Measurements from ENCODE around the gene ZMYND10. TPM values are rescaled to one million over a fixed set of nuclear protein-coding genes. Genes with fewer than 3 reads are reported as not detected.
"Not testable (repeated sequence)": the region's sequence is repeated elsewhere in the genome, so short reads cannot be mapped to it uniquely, and the experiment has no call there.

Gene ZMYND10
- total RNA-seq, 1 experiment from 2014 or later, result 0.97 TPM

DNA sequence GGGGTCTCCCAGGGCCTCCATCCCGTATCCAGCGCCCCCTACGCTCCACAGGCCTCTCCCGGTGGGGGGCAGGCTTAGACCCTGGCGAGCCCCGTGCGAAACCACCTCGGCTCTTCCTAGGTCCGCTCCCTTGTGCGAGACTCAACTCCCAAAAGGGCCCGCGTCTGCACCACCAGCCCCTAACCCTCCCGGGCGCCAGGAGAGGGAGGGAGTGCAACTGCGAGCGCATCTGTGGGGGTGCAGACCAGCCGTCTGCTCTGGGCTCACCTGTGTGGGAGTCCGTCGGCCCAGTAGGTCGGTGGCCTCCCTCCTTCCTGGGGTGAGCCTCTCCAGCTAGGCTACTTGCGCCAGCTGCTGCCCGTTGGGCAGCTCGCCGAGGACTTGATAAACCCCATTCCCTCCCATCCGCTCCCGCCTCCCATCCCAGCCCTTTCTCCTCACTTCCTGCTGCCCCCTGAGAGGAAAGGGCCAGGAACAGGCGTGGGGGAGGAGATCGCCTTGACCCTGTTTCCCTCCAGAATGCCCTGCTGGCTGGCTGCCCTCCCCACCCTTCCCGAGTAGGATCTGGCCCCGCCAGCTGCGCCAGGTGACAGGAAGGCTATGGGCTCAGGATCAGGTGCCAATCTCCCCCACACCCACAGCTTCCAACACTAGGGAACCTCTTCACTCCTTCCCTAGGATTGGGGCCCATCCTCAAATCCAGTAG, 23.0 kb downstream of the ZMYND10 start, which contains the start of gene HYAL2:
HYAL2 (minus strand) TSS at position 360 of the 706 bp plus-strand sequence. CDS start 2,256 bp downstream, outside the sequence.
- peaks cover 25% of the 10 kb centered on the region for H3K4me1 ChIP-seq (replicated peaks)
- no peak for DNase-seq (ENCODE audit: low read depth in 1 of 2, low spot score in 2 of 2)

DNA sequence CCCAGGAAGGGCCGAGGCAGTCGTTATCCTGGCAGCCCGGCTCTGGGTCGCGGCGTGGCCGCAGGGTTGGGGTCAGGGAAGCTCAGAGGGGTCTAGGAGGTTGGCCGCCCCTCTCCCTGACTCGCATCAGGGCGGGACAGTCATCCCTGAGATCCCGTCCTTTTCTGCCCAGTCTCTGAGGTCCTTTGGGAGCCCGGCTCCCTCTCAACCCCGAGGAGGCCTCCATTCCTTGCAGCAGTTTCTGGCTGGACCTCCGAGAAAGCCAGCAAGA, 23.5 kb downstream of the ZMYND10 start:
- no peak for DNase-seq (ENCODE audit: low read depth in 1 of 2, low spot score in 2 of 2)
- peak overlapping the region; percentile 97 for H3K4me3 ChIP-seq
- H3K36me3 ChIP-seq, result peaks cover 44% of the 10 kb centered on the region
- peaks cover 21% of the 10 kb centered on the region for H3K4me1 ChIP-seq (replicated peaks)
- no peaks in the 10 kb centered on the region for H3K9me3 ChIP-seq (replicated peaks)
- H3K27ac ChIP-seq, result no peak overlapping the region
- no peaks in the 10 kb centered on the region for H3K27me3 ChIP-seq (replicated peaks)

More for the DNA sequence above, 23.0 kb downstream of the ZMYND10 start, which contains the start of gene HYAL2:
- Histone ChIP-seq H3K36me3 (peaks cover 44% of the 10 kb centered on the region), H3K27ac (peak within 1 kb of the TSS; percentile 100), H3K9me3 (replicated peaks) (no peaks in the 10 kb centered on the region), H3K27me3 (replicated peaks) (no peaks in the 10 kb centered on the region), H3K4me3 (peak within 1 kb of the TSS; percentile 97)

DNA sequence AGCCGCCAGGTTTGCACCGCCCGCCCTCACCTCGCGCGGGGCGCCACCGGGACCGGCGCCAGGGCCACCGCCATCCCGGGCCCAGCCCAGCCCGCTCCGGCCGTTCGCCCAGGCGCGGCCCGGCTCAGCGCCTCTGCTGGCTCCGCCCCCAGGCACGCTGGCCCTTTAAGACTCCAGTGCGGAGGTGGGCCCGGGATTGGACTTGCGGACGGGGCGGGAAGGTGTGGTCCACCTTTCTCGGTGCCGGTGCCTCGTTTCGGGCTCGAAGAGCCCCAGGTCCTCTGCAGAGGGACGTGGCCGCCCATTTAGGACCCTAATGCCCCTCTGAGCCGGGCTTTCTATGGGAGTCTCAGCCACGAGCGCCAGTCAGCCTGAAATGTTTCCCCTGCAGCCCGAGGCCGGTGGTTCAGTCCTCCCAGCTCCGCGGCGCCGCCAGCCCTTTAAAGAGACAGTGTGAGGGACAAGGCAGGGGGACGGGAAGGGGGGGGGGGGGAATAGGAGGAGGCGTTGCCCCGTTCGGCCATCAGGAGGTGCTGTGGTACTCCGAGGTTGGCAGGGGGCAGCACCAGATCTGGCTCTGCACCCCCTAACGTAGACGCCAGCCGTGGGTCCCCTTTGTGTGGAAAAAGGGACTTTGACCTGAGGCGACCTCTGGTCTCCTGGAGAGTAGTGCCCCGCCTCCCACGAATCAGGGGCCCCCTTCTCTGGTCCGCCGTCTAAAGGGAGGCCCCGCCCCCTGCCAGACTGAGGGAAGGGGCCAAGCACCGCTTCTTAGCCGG, 24.0 kb downstream of the ZMYND10 start:
- H3K4me1 ChIP-seq (replicated peaks), result peaks cover 24% of the 10 kb centered on the region
- peak; percentile 89 to 97 for DNase-seq (ENCODE audit: low read depth in 1 of 2, low spot score in 2 of 2)

DNA sequence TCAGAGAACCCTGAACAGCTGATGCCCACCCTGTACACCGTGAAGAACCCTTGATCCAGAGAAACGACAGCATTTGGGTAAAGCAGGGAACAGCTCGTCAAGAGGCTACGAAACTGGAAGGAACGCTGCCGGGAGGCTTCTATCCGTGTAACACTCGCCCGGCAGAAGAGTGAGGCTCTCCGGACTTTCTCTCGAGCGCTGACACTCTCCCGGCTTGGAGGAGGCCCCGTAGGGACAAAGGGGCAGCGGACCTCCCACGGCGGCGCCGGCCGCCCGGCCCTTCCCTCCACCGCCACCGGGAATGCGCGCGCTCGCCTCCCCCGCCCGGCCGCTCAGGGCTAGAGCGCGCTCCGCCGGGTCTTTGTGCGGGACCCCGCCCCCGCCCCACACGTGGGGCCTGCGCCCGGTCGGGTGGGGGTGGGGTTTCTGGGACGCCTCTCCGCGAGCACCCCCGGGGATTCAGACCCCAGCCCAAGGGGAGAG, 24.6 kb downstream of the ZMYND10 start:
- DNase-seq (ENCODE audit: low read depth in 1 of 2, low spot score in 2 of 2), result peak; percentile 85 to 92
- H3K4me3 ChIP-seq, result peak overlapping the region; percentile 97
- peak overlapping the region; percentile 100 for H3K27ac ChIP-seq
- H3K27me3 ChIP-seq (replicated peaks), result no peaks in the 10 kb centered on the region
- no peaks in the 10 kb centered on the region for H3K9me3 ChIP-seq (replicated peaks)
- H3K36me3 ChIP-seq, result peaks cover 50% of the 10 kb centered on the region
- peaks cover 24% of the 10 kb centered on the region for H3K4me1 ChIP-seq (replicated peaks)

More for the DNA sequence above, 24.0 kb downstream of the ZMYND10 start:
- Histone ChIP-seq H3K27ac (peak overlapping the region; percentile 100), H3K27me3 (replicated peaks) (no peaks in the 10 kb centered on the region), H3K36me3 (peaks cover 47% of the 10 kb centered on the region), H3K4me3 (peak overlapping the region; percentile 97), H3K9me3 (replicated peaks) (no peaks in the 10 kb centered on the region)

DNA sequence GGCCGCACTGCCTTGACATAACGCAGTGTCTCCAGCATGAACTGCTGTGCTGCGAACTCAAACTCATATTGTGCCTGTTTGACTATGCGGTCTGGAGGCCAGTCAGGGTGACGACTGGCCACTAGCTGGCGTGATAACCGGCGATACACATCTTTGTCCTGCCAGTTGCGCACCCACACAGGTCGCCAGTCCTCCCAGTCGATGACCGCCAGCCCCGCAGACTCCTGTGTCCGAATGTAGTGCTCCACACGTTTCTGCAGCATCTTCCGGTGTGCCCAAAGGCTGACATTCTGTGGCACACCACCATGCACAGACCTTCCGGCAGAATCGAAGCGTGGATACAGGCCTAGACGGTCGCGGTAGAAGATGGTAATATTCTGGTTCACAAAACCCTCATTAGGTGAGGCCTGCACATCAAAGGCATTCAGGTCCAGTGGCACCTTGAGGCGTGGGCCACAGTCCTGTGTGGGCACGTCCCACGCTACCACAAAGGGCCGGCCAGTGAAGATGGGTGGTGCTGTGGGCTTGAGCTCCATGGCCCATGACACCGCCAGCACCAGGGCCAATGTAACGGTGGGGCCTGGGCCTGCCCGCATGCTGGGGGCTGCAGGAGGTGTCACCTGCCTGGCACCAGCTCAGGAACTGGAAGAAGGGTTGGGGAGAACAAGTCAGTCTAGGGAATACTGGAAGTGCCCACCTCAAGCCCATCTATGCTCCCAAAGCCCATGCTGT, 25.5 kb downstream of the ZMYND10 start:
- H3K4me1 ChIP-seq (replicated peaks), result peaks cover 24% of the 10 kb centered on the region
- H3K27ac ChIP-seq, result no peak overlapping the region; the same call in 1 of the 2 replicates
- peaks cover 49% of the 10 kb centered on the region for H3K36me3 ChIP-seq
- no peaks in the 10 kb centered on the region for H3K27me3 ChIP-seq (replicated peaks)
- DNase-seq (ENCODE audit: low read depth in 1 of 2, low spot score in 2 of 2), result no peak
- no peaks in the 10 kb centered on the region for H3K9me3 ChIP-seq (replicated peaks)
- peak overlapping the region; percentile 97 for H3K4me3 ChIP-seq

DNA sequence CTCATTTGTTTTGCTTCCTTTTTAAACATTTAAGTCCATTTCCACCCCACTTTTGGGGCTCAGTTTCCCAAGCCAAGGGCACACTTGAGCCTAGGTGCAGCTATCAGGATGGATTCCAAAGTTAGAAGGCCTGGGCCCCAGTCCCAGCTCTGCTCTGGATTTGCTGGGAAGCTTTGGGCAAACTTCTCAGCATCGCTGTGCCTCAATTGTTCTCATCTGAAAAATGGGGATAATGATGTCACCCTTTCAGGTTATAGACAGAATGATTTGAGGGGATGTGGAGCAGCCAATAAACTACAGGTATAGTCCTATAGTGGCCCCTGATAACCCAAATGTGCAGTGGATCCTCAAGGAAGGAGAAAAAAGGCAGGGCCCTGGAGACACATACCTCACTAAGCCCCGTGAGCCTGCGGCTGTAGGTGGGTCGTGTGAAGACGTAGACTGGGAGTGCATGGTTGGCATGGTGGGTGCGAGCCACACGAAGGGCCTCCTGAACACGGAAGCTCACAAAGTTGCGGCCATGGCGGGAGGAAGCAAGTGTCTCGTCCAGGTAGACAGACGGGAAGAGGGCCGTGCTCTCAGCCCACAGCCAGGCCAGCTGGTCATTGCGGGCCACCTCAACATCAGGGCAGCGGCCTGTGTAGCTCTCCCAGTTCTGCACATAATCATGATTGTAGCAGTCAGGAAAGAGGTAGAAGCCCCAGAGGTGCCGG, 26.2 kb downstream of the ZMYND10 start:
- H3K4me1 ChIP-seq (replicated peaks), result peaks cover 24% of the 10 kb centered on the region
- no peak overlapping the region for H3K4me3 ChIP-seq
- no peaks in the 10 kb centered on the region for H3K27me3 ChIP-seq (replicated peaks)
- H3K27ac ChIP-seq, result no peak overlapping the region
- H3K36me3 ChIP-seq, result peaks cover 44% of the 10 kb centered on the region
- no peaks in the 10 kb centered on the region for H3K9me3 ChIP-seq (replicated peaks)
- DNase-seq (ENCODE audit: low read depth in 1 of 2, low spot score in 2 of 2), result no peak

DNA sequence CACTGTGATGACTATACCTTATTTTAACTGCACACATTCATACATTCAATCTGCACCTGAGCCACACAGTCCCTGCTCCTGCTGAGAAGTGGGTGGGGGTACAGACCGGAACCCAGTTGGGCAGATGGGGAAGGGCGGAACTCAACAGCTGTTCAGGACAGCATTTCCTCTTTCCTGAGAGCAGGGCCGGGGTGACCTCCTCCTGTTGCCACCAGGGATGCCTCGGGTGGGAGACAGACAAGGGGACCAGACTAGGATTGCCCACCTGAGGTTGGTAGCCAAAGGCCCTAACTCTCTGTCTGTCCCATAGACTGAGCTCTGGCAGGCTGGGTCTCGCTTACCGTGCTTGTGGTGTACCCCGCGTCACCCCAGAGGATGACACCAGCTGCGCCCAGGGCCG, 26.9 kb downstream of the ZMYND10 start:
- Histone ChIP-seq H3K27ac (no peak overlapping the region), H3K4me3 (no peak overlapping the region), H3K4me1 (replicated peaks) (peaks cover 24% of the 10 kb centered on the region), H3K36me3 (peaks cover 37% of the 10 kb centered on the region), H3K27me3 (replicated peaks) (no peaks in the 10 kb centered on the region), H3K9me3 (replicated peaks) (no peaks in the 10 kb centered on the region)
- no peak for DNase-seq (ENCODE audit: low read depth in 1 of 2, low spot score in 2 of 2)

DNA sequence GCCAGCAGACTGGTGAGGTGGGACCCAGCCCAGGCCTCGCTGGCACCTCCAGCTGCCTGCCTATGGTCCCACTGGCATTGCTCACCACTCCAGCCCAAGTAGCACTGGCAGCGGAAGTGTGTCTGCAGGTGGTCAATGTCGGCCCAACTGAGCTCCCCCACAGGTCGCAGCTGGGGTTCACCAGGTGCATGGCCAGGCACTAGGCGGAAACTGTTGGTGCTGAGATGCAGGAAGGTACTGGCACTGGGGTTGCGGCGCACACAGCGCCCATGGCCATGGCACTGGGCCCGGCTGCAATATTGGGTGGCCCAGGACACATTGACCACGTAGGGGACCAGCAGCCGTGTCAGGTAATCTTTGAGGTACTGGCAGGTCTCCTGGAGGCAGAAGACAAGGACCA, 27.4 kb downstream of the ZMYND10 start:
- Histone ChIP-seq H3K4me1 (replicated peaks) (peaks cover 24% of the 10 kb centered on the region), H3K27ac (no peak overlapping the region)

DNA sequence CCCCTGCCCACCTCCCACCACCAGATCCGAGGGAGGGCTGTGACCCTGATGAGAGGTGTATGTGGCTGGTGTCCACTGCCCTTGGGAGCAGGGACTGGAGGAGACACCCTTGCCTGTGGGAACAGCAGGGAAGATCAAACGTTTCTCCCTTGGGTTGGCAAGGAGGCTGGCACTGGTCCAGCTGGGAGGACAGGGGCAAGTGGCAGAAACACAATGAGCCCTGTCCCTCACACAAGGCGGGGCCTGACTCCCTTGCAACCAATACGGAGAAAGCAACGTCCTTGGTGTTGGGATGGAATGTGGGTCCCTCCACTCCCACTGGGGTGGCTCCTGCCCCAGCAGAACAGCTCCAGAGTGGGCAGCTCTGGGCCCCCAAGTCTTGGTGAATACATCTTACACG, 28.2 kb downstream of the ZMYND10 start:
- H3K4me3 ChIP-seq, result no peak overlapping the region
- no peak overlapping the region for H3K27ac ChIP-seq
- no peaks in the 10 kb centered on the region for H3K27me3 ChIP-seq (replicated peaks)
- peaks cover 24% of the 10 kb centered on the region for H3K4me1 ChIP-seq (replicated peaks)
- peaks cover 37% of the 10 kb centered on the region for H3K36me3 ChIP-seq
- no peaks in the 10 kb centered on the region for H3K9me3 ChIP-seq (replicated peaks)
- DNase-seq (ENCODE audit: low read depth in 1 of 2, low spot score in 2 of 2), result no peak

More for the DNA sequence above, 27.4 kb downstream of the ZMYND10 start:
- peaks cover 37% of the 10 kb centered on the region for H3K36me3 ChIP-seq
- no peaks in the 10 kb centered on the region for H3K9me3 ChIP-seq (replicated peaks)
- DNase-seq (ENCODE audit: low read depth in 1 of 2, low spot score in 2 of 2), result no peak
- no peak overlapping the region for H3K4me3 ChIP-seq
- no peaks in the 10 kb centered on the region for H3K27me3 ChIP-seq (replicated peaks)

DNA sequence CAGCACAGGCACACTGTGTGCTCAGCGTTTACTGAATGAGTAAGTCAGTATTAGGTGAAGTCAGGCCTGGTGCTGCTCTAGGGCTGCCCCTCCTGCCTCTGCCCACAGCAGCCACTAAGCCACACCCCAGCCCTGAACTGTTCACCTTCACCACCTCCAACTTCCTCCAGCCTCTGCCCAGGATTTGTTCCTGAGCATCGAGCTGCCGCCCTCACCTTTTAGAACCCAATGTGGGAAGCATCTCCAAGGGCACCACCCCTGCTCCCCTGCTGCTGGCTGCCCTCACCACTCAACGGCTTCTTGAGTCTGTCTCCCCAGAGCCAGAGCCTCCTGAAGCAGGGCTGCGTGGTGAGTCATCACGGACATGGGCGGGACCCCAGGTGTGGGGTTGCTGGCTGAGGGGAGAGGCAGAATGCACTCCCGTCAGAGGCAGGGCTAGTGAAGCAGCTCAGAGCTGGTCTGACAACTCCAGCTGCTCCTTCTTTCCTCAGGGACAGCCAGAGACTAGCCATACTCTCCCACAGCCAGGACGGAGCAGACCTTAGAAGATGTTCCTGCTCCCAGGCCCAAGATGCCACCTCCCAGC, 28.8 kb downstream of the ZMYND10 start:
- Histone ChIP-seq H3K4me3 (no peak overlapping the region), H3K4me1 (replicated peaks) (peaks cover 20% of the 10 kb centered on the region), H3K36me3 (peaks cover 37% of the 10 kb centered on the region), H3K27ac (no peak overlapping the region), H3K9me3 (replicated peaks) (no peaks in the 10 kb centered on the region), H3K27me3 (replicated peaks) (no peaks in the 10 kb centered on the region)
- DNase-seq (ENCODE audit: low read depth in 1 of 2, low spot score in 2 of 2), result no peak

DNA sequence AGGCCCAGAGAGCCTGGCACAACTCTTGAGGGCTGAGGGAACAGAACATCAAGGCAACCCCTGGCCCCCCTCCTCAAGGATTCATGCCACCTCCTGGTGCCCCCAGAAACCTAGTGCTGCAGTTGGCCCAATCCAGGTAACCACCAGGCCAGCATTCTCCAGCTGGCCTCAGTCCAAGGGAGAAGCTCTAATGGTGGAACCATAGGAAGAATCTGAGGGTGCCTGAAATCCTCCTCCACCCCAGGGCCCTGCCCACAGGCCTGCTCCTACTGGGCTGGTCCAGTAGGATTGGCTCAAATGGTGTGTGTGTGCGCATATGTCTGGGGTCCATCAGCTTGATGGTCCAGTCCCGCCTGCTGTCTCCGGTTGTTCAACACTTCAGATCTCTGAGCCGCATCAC, 30.7 kb downstream of the ZMYND10 start:
- Histone ChIP-seq H3K4me1 (replicated peaks) (peaks cover 6% of the 10 kb centered on the region), H3K36me3 (peaks cover 31% of the 10 kb centered on the region), H3K27me3 (replicated peaks) (no peaks in the 10 kb centered on the region), H3K27ac (no peak overlapping the region), H3K9me3 (replicated peaks) (no peaks in the 10 kb centered on the region), H3K4me3 (no peak overlapping the region)
- no peak for DNase-seq (ENCODE audit: low read depth in 1 of 2, low spot score in 2 of 2)

DNA sequence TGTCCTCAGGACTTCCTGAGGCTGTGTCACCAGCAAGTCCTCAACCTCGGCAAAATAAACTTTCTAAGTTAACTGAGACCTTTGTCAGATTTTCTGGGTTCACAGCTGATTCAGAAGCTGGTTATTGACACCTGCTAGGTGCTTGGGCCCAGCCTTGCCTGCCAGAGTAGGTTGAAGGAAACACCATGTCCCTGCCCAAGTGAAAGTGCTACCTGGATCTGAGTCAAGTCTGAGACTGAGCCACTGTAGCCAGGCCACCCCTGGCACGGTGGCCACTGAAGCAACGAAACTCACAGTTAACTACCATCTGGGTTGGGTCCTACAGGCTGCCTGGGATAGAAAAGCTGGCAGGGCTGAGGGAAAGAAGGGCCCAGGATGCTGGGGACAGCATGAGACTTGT, 31.2 kb downstream of the ZMYND10 start:
- Histone ChIP-seq H3K4me1 (replicated peaks) (peaks cover 6% of the 10 kb centered on the region), H3K27ac (no peak overlapping the region), H3K9me3 (replicated peaks) (no peaks in the 10 kb centered on the region), H3K27me3 (replicated peaks) (no peaks in the 10 kb centered on the region), H3K36me3 (peaks cover 26% of the 10 kb centered on the region), H3K4me3 (no peak overlapping the region)
- DNase-seq (ENCODE audit: low read depth in 1 of 2, low spot score in 2 of 2), result no peak

DNA sequence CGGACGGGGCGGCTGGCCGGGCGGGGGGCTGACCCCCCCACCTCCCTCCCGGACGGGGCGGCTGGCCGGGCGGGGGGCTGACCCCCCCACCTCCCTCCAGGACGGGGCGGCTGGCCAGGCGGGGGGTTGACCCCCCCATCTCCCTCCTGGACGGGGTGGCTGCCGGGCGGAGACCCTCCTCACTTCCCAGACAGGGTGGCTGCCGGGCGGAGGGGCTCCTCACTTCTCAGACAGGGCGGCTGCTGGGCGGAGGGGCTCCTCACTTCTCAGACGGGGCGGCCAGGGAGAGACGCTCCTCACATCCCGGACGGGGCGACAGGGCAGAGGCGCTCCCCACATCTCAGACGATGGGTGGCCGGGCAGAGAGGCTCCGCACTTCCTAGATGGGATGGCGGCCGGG, 33.5 kb downstream of the ZMYND10 start:
- not testable (repeated sequence) for DNase-seq (ENCODE audit: low read depth in 1 of 2, low spot score in 2 of 2); H3K36me3 ChIP-seq; H3K4me1 ChIP-seq (replicated peaks); H3K4me3 ChIP-seq; H3K27ac ChIP-seq; H3K27me3 ChIP-seq (replicated peaks); H3K9me3 ChIP-seq (replicated peaks)
